ENCODE results near the gene KIF5B.
A peak's percentile ranks its signal among the peaks of the same experiment; 100 is the strongest.
"Not testable (repeated sequence)": the region's sequence is repeated elsewhere in the genome, so short reads cannot be mapped to it uniquely, and the experiment has no call there.

The KIF5B gene

GRCh38 chr10:32057036-32057372 is 779 bp upstream of the KIF5B start:
- DNase-seq, result no peak

- DNase-seq, result peak; percentile 13
Observed at GRCh38 chr10:32055478-32056135, 618 bp downstream of the KIF5B start.

GRCh38 chr10:32054094-32054493 is 2.1 kb downstream of the KIF5B start:
- DNase-seq, result no peak

GRCh38 chr10:32053392-32053791 is 2.8 kb downstream of the KIF5B start:
- not testable (repeated sequence) for DNase-seq

- no peak for DNase-seq
Observed at GRCh38 chr10:32051926-32052325, 4.3 kb downstream of the KIF5B start.

GRCh38 chr10:32050177-32050576 is 6.0 kb downstream of the KIF5B start:
- DNase-seq, result no peak

- no peak for DNase-seq
Observed at GRCh38 chr10:32049113-32049512, 7.1 kb downstream of the KIF5B start.

- DNase-seq, result no peak
Observed at GRCh38 chr10:32048282-32048681, 7.9 kb downstream of the KIF5B start.

- no peak for DNase-seq
Observed at GRCh38 chr10:32047881-32048280, 8.3 kb downstream of the KIF5B start.

- DNase-seq, result no peak
Observed at GRCh38 chr10:32046151-32046550, 10.1 kb downstream of the KIF5B start.

GRCh38 chr10:32042730-32043129 is 13.5 kb downstream of the KIF5B start:
- not testable (repeated sequence) for DNase-seq

- no peak for DNase-seq
Observed at GRCh38 chr10:32041290-32042028, 14.8 kb downstream of the KIF5B start.

GRCh38 chr10:32039734-32040133 is 16.5 kb downstream of the KIF5B start:
- DNase-seq, result no peak

- DNase-seq, result no peak
Observed at GRCh38 chr10:32038777-32039176, 17.4 kb downstream of the KIF5B start.

- no peak for DNase-seq
Observed at GRCh38 chr10:32036922-32037321, 19.3 kb downstream of the KIF5B start.

- no peak for DNase-seq
Observed at GRCh38 chr10:32035038-32035437, 21.2 kb downstream of the KIF5B start.

GRCh38 chr10:32033171-32033570 is 23.1 kb downstream of the KIF5B start:
- DNase-seq, result no peak

- DNase-seq, result no peak
Observed at GRCh38 chr10:32031920-32032319, 24.3 kb downstream of the KIF5B start.

GRCh38 chr10:32031424-32031823 is 24.8 kb downstream of the KIF5B start:
- no peak for DNase-seq

- DNase-seq, result no peak
Observed at GRCh38 chr10:32028710-32029109, 27.5 kb downstream of the KIF5B start.

- no peak for DNase-seq
Observed at GRCh38 chr10:32023264-32023663, 33.0 kb downstream of the KIF5B start.

GRCh38 chr10:32017044-32017443 is 39.2 kb downstream of the KIF5B start:
- DNase-seq, result no peak

- no peak for DNase-seq
Observed at GRCh38 chr10:32015386-32015785, 40.8 kb downstream of the KIF5B start.

GRCh38 chr10:32007026-32007425 is 49.2 kb downstream of the KIF5B start:
- no peak for DNase-seq

GRCh38 chr10:32005050-32005449 is 51.2 kb downstream of the KIF5B start:
- DNase-seq, result peak; percentile 5
